CD4-positive, alpha-beta T cell treated with Interleukin-15 for 4 hours (primary cell): ENCODE results near the gene CASR.
A peak's percentile ranks its signal among the peaks of the same experiment; 100 is the strongest.

Source experiments
- DNase-seq: peaks from one replicate; pipeline ENCODE4 v3.0.0-alpha.2; 2020; ENCODE audit warnings: low spot score

CASR gene

GRCh38 chr3:122214711-122215110, 31.2 kb downstream of the CASR start:
- DNase-seq = no peak

DNA sequence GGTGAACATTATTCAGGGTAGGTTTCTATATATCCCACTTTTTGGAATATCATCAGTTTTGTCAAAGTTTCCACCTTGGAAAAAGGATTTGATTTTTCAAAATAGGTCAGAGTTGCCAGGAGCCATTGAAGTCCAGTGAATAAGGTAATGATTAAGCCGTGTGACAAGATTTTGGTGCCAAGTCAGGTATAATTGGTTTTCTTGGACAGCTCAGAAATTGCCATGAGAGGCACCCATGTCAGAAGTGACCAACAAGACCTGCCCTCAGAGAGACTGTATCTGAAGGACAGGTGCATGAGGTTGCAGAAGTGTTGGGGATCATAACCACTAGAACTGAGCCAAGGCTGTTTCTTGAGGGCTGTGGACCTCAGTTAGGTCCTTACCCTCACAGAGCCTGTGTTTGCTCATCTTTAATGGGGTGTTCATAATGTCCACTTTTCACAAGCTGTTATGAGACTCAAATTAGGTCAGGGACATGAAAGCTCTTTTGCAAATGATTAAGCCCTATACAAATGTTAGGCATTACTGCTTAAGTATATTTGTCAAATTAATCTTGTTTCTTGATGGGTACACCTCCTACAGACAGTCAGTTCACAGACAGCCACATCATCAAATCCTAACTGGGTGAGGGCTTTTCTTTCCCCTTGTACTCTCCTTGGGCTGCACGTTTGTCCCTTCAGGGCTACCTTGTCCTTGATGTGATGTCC, 32.3 kb downstream of the CASR start:
- DNase-seq = no peak

- DNase-seq = no peak
These were observed 34.4 kb downstream of the CASR start for GRCh38 chr3:122217901-122218300.

GRCh38 chr3:122219242-122219872, 35.9 kb downstream of the CASR start:
- DNase-seq = no peak

GRCh38 chr3:122227036-122227781, 43.7 kb downstream of the CASR start:
- no peak for DNase-seq

DNA sequence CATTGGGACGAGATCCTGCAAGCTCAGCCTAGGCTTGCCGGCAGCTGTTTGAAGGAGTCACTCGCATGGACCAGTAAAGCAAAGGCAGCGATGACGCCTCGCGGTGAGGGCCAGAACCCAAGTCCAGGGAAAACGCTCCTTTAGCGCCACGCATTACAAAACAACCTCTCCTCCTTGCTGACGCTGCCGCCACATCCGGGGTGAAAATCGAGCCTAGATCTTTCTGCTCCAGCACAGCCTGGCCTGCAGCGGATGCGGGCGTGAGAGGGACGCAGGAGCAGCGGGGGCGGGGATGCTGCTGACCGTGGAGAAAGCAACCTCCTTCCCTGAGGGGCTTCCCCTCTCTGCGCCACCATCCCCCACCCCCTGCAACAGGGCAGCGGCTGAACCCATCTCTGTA, 46.7 kb downstream of the CASR start:
- no peak for DNase-seq

- no peak for DNase-seq
These were observed 48.1 kb downstream of the CASR start for GRCh38 chr3:122231465-122232157.

DNA sequence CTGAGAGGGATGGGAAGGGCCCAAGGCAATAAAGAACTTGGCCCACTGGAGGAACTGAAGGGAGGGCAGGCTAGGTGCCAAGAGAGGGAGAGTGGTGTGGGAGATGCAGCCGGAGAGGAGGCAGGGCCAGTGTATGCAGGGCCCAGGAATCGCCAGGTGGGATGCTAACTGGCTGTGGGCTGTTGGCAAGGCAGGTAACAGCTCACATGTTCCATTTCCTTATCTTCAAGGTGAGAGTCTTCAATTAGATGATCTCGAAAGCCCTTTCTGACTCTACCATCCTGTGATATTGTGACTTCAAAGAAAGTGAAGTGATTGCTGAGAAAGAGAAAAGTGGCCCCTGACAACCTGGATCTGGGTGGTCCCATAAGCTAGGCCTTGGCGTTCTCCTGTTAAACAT, 49.0 kb downstream of the CASR start:
- DNase-seq = no peak

GRCh38 chr3:122233101-122233952, 49.9 kb downstream of the CASR start:
- DNase-seq = peak; percentile 14

DNA sequence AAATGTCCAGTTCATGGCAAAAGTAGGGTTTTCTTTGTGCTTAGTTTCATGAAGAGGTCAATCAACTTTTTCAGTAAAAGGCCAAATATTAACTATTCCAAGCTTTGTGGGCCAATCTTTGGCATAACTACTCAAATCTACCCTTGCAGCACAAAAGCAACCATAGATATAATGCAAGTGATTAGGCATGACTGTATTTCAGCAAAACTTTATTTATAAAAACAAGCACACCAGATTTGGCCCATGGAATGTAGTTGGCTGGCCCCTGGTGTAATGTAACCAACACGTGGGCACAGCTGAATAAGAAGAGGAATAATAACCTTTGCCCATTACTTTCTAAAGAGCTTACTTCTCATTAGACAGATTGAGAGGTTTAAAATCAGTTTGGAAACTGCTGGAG, 50.6 kb downstream of the CASR start:
- DNase-seq = no peak

DNA sequence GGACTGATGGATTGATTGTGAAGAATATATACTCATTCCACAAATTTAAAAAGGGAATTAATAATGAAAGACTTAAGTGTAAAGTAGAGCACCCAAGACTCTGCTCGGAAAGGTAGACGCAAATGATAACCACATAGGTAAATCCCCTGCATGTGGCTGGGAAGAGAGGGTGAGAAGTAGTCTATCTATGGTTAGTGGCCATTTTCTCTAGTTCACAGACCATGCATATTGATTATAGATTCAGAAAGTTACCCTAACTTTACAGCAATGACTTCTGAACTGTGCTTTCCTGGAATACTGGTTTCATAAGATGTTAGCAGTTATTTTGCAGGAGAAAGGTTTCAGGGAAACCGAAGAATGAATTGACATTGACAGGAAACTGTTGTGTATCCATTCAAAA, 51.7 kb downstream of the CASR start:
- no peak for DNase-seq

DNA sequence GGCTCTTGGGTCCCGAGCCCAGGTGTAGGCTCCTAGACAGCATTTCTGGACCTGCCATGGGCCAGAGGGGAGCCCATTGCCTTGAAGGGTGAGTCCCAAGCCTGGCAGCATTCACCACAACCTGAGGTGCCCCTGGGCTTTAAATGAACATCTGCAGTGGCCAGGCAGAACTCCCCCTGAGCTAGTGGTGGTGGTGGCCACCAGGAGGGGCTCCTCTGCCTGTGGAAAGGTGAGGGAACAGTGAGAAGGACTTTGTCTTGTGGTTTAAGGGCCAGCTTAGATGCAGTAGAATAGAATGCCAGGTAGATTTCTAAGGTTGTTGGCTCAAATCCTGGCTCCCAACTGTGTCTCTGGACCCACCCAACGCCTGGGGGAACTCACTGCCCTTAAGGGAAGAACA, 55.6 kb downstream of the CASR start:
- DNase-seq = no peak

DNA sequence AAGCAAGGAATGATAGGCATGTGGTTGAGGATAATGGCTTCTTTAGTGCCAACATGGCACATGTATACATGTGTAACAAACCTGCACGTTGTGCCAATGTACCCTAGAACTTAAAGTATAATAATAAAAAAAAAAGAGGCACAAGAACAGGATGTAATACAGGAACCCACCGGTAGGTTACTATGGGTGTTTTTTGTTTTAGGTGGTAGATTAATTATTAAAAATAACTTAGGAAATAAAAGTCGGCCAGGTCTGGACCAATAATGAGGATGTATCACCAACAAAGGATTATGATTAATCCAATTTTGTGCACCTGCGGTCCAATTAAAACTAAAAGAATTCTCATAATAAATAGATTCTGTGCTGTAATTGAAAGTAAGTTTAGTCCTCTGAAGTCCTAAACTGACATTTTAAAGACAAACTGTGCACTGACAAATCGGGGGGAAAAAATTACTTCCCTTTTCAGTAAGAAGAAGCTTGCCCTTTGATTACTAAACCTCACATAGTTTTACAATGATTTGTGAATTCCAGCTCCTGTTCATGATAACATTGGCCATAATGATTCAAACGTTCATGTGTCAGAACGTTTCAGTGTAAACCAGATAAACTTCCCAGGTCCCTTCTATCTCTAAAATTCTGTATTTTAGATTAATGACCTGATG, 62.2 kb downstream of the CASR start:
- DNase-seq = no peak

GRCh38 chr3:122246199-122246598, 62.7 kb downstream of the CASR start:
- DNase-seq = no peak

GRCh38 chr3:122247087-122247824, 63.8 kb downstream of the CASR start:
- DNase-seq = no peak

GRCh38 chr3:122247825-122248185, 64.3 kb downstream of the CASR start:
- DNase-seq = no peak

GRCh38 chr3:122251428-122251827, 68.0 kb downstream of the CASR start:
- no peak for DNase-seq

DNA sequence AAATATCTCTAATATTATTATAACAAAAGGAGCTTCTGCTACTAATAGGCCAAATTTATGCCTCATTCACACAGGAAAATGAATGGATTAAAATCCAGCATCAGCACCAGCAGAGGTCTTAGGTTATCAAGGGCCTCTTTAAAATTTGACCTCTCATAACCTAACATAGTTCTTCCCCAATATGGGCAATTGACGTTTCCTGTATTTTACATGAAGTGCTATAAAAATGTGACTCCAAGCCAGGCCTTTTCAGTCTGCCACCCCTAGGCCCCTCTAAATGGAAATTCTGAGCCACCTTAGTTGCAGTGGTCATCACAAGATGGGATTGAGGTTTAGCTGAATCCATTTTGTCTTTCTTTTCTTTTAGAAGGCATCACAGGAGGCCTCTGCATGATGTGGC, 70.1 kb downstream of the CASR start:
- no peak for DNase-seq

DNA sequence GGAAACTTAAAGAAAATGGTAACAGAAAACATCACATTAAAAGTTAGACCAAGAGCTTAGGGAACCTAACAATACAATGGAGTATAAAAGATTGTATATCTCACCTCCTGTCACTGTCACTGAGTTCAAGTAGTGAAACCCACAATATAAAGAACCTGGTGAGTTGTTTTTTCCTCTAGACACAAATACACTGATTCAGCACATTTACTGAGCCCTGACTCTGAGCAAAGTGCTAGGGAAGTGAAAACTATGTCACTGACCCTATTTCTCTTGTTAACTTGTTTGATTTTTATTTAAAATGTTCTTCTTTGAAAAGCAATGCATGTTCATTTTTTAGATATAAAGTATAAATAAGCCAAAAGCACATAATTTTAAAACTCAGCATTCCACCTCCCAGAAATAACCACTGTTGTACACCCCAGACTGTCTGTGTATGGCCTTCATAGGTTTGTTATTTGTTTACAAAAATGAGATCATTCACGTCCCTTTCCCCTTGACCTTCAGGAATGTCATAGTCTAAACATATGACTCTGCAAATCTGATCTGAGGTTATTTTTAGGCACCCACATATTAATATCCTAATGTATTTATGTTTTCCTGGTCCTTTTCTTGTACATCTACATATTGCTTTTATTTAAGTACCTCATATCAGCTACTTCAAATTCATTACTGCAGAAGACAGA, 72.4 kb downstream of the CASR start:
- no peak for DNase-seq
